Measurements from ENCODE around the gene SLC34A3.
A peak's percentile ranks its signal among the peaks of the same experiment; 100 is the strongest.

SLC34A3 gene
- total RNA-seq = 0 to 0.15 (median 0.04) reads per million in 4 donors

- no peak for DNase-seq
Observed at GRCh38 chr9:137230705-137231371, at the start of gene SLC34A3. Gene SLC34A3, plus strand, starts transcription at chr9:137230901. Its CDS starts 802 bp downstream, at chr9:137231703.

DNA sequence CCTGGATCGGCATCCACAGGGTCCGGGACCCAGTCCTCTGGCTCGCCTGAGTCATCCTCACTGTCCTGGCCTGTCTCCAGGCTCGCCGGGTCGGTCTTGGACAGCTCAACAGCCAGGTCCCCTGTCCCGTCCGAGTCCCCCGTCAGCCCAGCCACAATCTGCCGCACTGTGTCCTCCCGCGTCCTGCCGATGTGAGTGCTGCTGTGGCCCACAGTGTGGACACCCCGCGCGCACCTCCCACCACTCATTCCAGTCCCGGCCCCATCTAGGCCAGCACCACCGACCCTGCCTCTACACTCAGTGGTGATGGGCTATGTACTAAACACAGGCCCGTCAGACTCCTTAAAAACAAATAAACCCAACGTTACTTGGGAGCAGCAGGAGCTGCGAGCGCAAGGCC, 49.0 kb upstream of the SLC34A3 start:
- DNase-seq = no peak

DNA sequence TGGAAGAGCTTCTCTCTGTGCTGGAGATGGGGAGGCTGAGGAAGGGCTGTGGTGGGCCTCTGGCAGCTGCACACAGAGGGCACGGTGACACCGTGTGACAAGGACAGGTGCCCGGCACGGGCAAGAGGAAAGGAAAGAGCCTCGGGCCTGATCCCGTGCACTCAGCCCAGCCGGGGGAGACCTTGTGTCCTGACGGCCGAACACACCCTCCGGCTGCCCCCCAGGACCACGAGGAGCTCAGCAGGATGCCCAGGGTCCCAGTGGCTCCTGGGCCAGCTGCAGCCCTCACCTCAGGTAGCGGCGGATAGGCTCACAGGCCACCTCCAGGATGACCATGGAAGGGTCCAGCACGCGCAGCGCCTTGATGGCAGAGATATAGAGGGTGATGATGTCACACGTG, 47.9 kb upstream of the SLC34A3 start:
- DNase-seq = no peak

DNA sequence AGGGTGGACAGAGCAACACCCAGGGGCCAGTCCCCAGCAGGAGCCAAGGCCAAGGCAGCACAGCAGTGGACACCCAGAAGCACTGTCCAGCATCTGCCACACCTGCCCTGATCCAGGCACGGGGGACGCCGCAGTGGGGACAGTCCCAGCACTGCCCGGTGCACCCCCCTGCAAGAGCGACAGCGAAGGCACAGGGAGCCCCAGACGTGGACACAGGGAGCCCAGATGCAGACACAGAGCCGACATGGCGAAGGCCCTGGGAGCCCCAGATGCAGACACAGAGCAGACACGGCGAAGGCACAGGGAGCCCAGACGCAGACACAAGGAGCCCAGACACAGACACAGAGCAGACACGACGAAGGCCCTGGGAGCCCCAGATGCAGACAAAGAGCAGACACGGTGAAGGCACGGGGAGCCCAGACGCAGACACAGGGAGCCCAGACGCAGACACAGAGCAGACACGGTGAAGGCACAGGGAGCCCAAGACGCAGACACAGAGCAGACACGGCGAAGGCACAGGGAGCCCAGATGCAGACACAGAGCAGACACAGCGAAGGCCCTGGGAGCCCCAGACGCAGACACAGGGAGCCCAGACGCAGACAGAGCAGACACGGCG, 46.6 kb upstream of the SLC34A3 start:
- DNase-seq = no peak

- DNase-seq = no peak
Observed at GRCh38 chr9:137184881-137185660, 45.6 kb upstream of the SLC34A3 start.

DNA sequence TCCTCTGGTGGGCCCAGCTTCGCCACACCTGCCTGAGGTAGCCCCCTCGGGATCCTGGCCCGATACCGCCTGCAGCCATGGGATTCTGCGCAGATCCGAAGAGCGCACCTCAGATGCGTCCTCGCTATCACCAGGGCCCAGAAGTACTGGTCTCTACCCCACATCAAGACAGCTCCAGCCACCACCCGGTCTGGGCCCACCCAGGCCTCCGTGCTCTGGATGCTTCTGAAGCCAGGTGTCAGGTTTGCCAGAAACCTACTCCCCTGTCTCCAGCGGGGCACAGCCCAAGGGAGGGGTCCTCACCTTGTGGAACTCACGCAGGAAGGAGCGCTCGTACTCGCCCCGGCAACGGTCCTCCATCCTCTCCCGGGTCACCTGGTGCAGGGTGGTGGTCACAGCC, 44.8 kb upstream of the SLC34A3 start:
- no peak for DNase-seq

DNA sequence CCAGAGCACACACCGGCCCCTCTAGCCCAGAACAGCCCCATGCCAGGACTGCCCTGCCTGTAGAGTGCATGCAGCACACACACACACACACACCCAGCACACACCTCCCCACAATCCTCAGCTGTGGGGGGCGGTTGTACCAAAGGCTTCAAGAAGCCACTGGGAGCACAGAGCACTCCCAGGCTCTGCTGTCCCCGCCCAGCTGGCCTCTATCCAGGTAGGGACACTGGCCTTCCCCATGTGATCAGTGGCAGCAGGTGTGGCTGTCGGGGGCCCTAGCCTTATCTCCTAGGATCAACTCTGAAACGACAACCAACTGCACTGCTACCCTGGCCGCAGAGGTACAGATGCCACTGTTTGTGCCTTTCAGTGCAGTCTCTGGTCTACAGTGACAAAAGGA, 44.3 kb upstream of the SLC34A3 start:
- DNase-seq = no peak

DNA sequence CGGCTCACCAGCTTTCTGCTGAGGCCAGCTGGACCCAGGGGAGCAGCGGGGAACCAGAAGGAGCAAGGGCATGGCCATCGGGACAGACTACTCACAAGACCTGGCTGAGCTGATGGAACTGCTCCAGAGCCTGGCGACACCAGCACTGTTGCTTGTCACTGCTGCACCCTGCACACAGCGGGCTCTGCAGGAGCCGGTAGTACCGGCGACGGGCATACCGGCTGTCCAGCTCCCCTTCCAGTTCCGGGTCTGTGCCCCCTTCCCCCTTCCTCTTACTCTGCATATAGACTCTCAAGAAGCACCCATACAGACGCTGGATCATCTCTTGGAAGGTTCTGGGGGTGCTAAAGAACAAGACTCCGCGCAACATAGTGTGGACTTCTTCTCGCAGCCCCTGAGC, 43.3 kb upstream of the SLC34A3 start:
- DNase-seq = no peak

GRCh38 chr9:137188086-137188489, 42.6 kb upstream of the SLC34A3 start:
- DNase-seq = no peak

GRCh38 chr9:137188490-137189296, 42.0 kb upstream of the SLC34A3 start, which contains the start of the genes ANAPC2 and SSNA1:
Gene ANAPC2, minus strand, starts transcription at chr9:137188560. Its CDS starts 28 bp downstream, at chr9:137188532.
Gene SSNA1, plus strand, starts transcription at chr9:137188676. Its CDS starts 51 bp downstream, at chr9:137188727.
- peak; percentile 81 to 94 (median 88) for DNase-seq

DNA sequence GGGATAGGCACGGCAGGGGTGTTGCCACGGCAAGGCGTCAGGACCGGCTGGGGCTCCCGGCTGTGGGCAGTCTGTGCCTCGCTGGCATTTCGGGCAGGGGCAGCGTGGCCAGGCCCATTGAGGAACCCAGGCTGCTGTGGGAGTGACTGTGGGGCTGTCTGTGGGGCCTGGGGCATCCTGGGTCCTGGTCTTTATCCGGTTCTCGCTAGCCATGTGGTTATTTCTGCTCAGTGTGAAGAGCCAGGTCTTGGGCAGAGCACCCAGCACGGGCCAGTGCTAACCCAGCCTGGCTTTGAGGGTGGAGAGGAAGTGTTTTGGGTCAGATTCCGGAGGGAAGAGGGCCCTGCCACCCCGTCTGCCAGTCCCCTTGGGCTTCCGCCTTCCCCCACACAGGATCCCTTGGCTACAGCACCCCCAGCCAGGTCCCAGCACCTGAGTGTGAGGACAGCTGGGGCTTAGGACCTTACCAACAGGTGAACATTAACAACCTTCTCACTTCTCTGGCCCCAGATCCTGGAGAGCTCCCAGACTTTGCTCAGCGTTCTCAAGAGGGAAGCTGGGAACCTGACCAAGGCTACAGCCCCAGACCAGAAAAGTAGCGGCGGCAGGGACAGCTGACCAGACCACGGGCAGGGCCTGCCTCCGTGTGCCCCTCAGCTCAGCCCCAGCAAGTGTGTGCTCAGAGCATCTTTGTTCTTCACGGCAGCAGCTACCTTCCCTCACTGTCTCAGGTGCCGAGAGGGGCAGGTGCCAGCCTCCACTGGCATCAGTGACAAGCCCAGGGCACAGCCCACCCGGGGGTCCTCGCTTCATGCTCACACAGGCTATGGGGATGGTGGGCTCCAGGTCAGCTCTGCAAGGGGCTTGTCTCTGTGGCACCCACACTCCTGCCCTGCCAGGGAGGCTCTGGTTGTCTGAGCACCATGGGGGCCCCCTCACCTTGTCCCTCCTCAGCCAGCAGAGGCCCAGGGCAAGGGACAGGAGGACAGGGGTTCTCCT, 41.1 kb upstream of the SLC34A3 start:
- DNase-seq = no peak

DNA sequence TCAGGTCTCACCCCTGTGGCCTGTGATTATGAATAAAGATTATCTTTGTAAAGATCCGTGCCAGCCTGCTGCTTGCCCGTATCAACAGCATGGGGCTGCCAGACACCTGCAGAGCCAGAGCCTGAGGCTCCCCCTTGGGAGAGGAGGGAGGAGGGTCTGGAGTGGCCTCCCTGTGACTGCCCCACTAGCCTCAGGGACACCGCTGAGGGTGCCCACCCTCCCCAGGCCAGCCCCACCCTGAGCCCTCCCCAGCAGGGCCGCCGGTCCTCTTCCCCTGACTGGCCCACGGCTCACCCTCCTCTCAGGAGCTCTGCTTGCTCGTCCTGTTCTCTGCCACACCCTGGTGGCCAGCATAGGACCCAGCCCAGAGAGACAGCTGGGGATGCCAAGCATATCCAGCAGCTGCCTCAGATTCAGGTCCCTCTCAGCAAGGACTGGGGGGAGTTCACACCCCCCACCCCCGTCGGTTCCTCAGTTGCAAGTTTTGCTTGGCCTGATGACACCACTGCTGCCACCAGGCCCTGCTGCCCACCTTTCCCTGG, 40.3 kb upstream of the SLC34A3 start:
- no peak for DNase-seq

DNA sequence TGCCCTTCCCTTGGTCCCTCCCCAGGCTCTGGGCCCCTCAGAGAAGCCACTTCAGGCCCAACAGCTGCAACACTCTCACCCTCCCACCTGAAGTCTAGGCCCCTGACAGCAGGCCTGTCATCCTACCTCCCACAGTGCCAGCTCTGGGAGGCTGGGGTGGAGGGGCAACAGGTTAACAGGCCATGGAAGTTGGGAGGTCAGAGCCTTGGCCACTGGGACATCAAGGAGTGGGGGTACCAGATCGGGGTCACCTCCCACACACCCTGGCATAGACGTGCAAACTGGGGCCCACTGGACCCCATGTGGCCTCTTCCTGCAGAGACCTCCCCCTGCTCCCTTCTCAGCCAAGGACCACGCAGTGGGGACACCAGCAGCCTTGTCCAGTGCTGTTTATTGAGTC, 39.5 kb upstream of the SLC34A3 start:
- no peak for DNase-seq

- no peak for DNase-seq
Observed at GRCh38 chr9:137191691-137192447, 38.8 kb upstream of the SLC34A3 start.

- no peak for DNase-seq
Observed at GRCh38 chr9:137192448-137192780, 38.3 kb upstream of the SLC34A3 start.

DNA sequence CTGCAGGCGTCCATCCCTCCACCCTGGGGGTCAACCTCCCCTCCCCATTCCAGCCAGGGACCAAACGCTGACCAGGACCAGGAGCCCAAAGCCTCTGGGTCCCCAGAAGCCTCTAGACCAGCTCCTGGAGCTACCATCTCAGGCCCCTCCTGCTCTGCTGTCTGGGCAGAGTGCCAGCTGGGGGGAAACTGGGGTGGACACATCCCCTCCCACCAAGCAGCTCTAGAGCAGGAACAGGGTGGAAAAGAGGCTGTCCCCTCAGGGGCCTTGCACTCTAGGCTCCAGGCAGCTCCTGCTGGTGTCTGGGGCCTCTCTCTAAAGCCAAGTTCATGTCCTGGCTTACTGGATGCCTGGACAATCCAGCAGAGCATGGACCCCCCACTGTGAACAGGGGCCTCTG, 37.8 kb upstream of the SLC34A3 start:
- DNase-seq = no peak

GRCh38 chr9:137193771-137194170, 36.9 kb upstream of the SLC34A3 start:
- DNase-seq = no peak

DNA sequence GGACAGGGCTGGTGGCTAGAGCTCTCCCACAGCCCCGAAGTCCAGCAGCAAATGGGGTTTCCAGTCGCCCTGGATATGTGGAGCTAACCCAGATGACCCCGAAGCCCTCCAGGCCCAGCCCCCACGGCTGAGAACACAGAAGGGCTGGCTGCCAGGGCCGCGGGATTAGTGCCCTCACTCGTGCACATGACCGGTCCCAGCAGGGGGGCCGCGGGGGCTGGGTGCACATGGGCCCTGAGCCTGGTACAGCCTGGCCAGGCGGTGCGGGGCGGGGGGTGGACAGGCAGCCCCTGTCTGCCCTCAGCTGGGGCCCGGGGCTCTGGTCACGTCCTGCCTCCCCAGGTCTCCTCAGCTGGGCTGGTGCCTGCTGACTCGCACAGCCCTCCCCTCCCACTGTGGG, 36.3 kb upstream of the SLC34A3 start:
- no peak for DNase-seq

- no peak for DNase-seq
Observed at GRCh38 chr9:137194909-137195308, 35.8 kb upstream of the SLC34A3 start.

- DNase-seq = no peak
Observed at GRCh38 chr9:137195525-137196220, 35.0 kb upstream of the SLC34A3 start.

Measured in T-helper 1 cell (primary cell).